Panc1 (cell line): Measurements from ENCODE around the gene GMDS. TPM values are rescaled to one million over a fixed set of nuclear protein-coding genes. Genes with fewer than 3 reads are reported as not detected.

Source experiments
- ATAC-seq: fragments of 200-7000 bp; cut with Tn5 transposase; 2 replicates; pipeline ENCODE4 v1.9.1; 2020; ENCODE audit warnings: mild to moderate bottlenecking, moderate library complexity
- BruUV-seq: library from RNA; stranded (reverse); fragments of 400-500 nt; replicated peaks from 2 replicates; lab custom pipeline; 2021; lab: Mats Ljungman, UMichigan
- CTCF ChIA-PET: fragments of 300-600 bp; sonication (Branson Sonifier 250); formaldehyde crosslinking; loops from one replicate; lab custom pipeline; 2022; ENCODE audit warnings: antibody characterized with exemption; lab: Charles Lee
- POLR2A ChIA-PET: fragments of 300-600 bp; sonication (Branson Sonifier 250); formaldehyde crosslinking; loops from one replicate; lab custom pipeline; 2022; ENCODE audit warnings: antibody characterized with exemption; lab: Charles Lee
- DNase-seq: peaks from one replicate; pipeline ENCODE4 v3.0.0-alpha.2; 2010; ENCODE audit warnings: low read depth, low spot score
- H3K27ac ChIP-seq: 2 replicates; pipeline ENCODE4 v1.5.1; 2011; ENCODE audit warnings: mild to moderate bottlenecking, low read length, inconsistent platforms
- H3K27me3 ChIP-seq: fragments of 200-500 bp; sonication (Bioruptor generic); 2 replicates; pipeline ENCODE4 v1.6.0; 2014; ENCODE audit warnings: low read length, inconsistent platforms; ENCODE audit not compliant: control insufficient read depth, insufficient read depth
- H3K36me3 ChIP-seq: fragments of 200-500 bp; sonication (Bioruptor generic); 2 replicates; pipeline ENCODE4 v1.5.1; 2014; ENCODE audit warnings: inconsistent platforms, mild to moderate bottlenecking, low read length, moderate library complexity; ENCODE audit not compliant: control insufficient read depth, insufficient read depth
- H3K4me1 ChIP-seq: 2 replicates; pipeline ENCODE4 v1.5.1; 2011; ENCODE audit warnings: inconsistent platforms, mild to moderate bottlenecking, low read length, moderate library complexity; ENCODE audit not compliant: control insufficient read depth, insufficient read depth
- H3K4me3 ChIP-seq, 2 experiments: 2 replicates each; pipeline ENCODE4 v1.5.1; 2011 to 2012; ENCODE audit warnings: low read depth in 2 of 2, low read length in 2 of 2, mild to moderate bottlenecking in 2 of 2, inconsistent platforms in 1 of 2, moderate library complexity in 1 of 2
- H3K9me3 ChIP-seq: fragments of 200-500 bp; sonication (Bioruptor generic); 2 replicates; pipeline ENCODE4 v1.5.1; 2014; ENCODE audit warnings: low read depth, mild to moderate bottlenecking, inconsistent platforms, low read length, moderate library complexity; ENCODE audit not compliant: control insufficient read depth, insufficient read depth
- POLR2AphosphoS5 ChIP-seq: IDR thresholded peaks from 2 replicates; pipeline ENCODE4 v1.6.1; 2012; ENCODE audit warnings: mild to moderate bottlenecking, low read depth, low read length, moderate library complexity
- SIN3A ChIP-seq: IDR thresholded peaks from 2 replicates; pipeline ENCODE4 v1.6.1; 2012; ENCODE audit warnings: low read depth, mild to moderate bottlenecking, low read length, moderate library complexity, borderline replicate concordance; ENCODE audit not compliant: insufficient read depth
- TCF7L2 ChIP-seq: IDR thresholded peaks from 2 replicates; pipeline ENCODE4 v1.6.1; 2011; ENCODE audit warnings: mild to moderate bottlenecking, low read depth, low read length, inconsistent platforms
- in situ Hi-C: cut with HindIII; loops from 2 replicates; pipeline ENCODE4 v1.10.0; 2016; ENCODE audit warnings: low sequenced_read_pairs, low pct_unique_long_range_greater_than_20kb
- intact Hi-C: fragments of 100-400 bp; cut with micrococcal nuclease; formaldehyde crosslinking; loops from one replicate; pipeline ENCODE4 v1.10.0; 2022; ENCODE audit not compliant: unreplicated experiment
- total RNA-seq: library from RNA; stranded (reverse); gene quantifications from one replicate; pipeline ENCODE4 v1.2.1, GENCODE V29; 2021; ENCODE audit not compliant: unreplicated experiment
- TF ChIP-seq, protein P1 (sequence below): fragments of 450-650 bp; IDR thresholded peaks from 2 replicates; pipeline ENCODE4 v1.5.1; 2017; ENCODE audit warnings: mild to moderate bottlenecking
- TF ChIP-seq, protein P2 (sequence below), 2 experiments: IDR thresholded peaks; 2 replicates each; pipeline ENCODE4 v1.6.1; 2011 to 2012; ENCODE audit warnings: low read depth in 2 of 2, control low read depth in 1 of 2, low read length in 1 of 2, mild to moderate bottlenecking in 1 of 2, moderate library complexity in 1 of 2; ENCODE audit not compliant: insufficient read depth in 1 of 2

GMDS gene
- total RNA-seq, 1 experiment from 2014 or later, result 9.8 TPM

DNA sequence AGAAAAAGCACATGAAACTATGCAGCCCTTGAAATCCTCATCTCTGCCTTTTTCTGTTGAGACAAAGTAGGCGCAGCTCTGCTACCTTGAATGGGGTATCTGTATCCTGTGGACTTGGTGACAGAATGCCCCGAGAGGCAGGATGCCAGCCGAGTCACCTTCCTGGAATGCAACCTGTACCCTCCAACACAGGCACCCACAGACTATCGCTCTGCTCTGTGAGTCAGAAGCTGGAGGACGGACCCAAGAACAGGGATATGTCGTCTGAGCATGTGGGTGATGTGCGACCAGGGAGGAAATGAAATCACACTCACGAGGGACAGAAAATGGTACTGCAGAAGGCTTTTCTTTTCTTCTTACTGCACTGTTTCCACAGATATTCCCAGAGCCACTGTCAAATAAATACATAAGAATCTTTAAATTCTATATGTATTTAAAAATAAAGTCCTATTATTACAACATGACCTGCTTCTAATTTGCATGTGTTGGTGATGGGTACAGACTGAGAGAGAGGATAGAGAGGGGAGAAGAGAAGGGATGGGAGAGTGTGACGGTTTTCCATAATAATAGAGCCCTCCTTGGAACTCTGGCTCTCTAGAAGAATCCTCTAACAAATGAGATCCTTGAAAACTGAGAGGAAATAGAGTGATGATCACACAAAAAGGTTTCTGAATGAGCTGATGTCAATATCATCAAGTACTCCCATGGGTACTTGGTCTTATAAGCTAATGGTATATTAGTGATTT is 327.6 kb downstream of the GMDS start:
- H3K9me3 ChIP-seq, result no peaks in the 10 kb centered on the region
- H3K27ac ChIP-seq, result no peak overlapping the region
- no peaks in the 10 kb centered on the region for H3K4me1 ChIP-seq
- in situ Hi-C loops, result no loop called here
- no TSS peak for BruUV-seq
- intact Hi-C loops, result no loop called here
- H3K27me3 ChIP-seq, result no peaks in the 10 kb centered on the region
- H3K4me3 ChIP-seq, result no peak overlapping the region
- ATAC-seq (peak; percentile 87), DNase-seq (peak; percentile 35)
- ChIA-PET CTCF (no interaction called here), POLR2A (no interaction called here)
- H3K36me3 ChIP-seq, result no peaks in the 10 kb centered on the region
- no peak for TF ChIP-seq TCF7L2
- TF ChIP-seq, protein P1, sequence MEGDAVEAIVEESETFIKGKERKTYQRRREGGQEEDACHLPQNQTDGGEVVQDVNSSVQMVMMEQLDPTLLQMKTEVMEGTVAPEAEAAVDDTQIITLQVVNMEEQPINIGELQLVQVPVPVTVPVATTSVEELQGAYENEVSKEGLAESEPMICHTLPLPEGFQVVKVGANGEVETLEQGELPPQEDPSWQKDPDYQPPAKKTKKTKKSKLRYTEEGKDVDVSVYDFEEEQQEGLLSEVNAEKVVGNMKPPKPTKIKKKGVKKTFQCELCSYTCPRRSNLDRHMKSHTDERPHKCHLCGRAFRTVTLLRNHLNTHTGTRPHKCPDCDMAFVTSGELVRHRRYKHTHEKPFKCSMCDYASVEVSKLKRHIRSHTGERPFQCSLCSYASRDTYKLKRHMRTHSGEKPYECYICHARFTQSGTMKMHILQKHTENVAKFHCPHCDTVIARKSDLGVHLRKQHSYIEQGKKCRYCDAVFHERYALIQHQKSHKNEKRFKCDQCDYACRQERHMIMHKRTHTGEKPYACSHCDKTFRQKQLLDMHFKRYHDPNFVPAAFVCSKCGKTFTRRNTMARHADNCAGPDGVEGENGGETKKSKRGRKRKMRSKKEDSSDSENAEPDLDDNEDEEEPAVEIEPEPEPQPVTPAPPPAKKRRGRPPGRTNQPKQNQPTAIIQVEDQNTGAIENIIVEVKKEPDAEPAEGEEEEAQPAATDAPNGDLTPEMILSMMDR, result no peak
- no peak for TF ChIP-seq POLR2AphosphoS5
- TF ChIP-seq, protein P2, sequence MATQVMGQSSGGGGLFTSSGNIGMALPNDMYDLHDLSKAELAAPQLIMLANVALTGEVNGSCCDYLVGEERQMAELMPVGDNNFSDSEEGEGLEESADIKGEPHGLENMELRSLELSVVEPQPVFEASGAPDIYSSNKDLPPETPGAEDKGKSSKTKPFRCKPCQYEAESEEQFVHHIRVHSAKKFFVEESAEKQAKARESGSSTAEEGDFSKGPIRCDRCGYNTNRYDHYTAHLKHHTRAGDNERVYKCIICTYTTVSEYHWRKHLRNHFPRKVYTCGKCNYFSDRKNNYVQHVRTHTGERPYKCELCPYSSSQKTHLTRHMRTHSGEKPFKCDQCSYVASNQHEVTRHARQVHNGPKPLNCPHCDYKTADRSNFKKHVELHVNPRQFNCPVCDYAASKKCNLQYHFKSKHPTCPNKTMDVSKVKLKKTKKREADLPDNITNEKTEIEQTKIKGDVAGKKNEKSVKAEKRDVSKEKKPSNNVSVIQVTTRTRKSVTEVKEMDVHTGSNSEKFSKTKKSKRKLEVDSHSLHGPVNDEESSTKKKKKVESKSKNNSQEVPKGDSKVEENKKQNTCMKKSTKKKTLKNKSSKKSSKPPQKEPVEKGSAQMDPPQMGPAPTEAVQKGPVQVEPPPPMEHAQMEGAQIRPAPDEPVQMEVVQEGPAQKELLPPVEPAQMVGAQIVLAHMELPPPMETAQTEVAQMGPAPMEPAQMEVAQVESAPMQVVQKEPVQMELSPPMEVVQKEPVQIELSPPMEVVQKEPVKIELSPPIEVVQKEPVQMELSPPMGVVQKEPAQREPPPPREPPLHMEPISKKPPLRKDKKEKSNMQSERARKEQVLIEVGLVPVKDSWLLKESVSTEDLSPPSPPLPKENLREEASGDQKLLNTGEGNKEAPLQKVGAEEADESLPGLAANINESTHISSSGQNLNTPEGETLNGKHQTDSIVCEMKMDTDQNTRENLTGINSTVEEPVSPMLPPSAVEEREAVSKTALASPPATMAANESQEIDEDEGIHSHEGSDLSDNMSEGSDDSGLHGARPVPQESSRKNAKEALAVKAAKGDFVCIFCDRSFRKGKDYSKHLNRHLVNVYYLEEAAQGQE (IDR thresholded peaks at IDR 0.05; ENCODE audit: insufficient read depth in 1 of 2, low read depth in 2 of 2, low read length in 1 of 2), result no peak
- TF ChIP-seq SIN3A, result no peak

DNA sequence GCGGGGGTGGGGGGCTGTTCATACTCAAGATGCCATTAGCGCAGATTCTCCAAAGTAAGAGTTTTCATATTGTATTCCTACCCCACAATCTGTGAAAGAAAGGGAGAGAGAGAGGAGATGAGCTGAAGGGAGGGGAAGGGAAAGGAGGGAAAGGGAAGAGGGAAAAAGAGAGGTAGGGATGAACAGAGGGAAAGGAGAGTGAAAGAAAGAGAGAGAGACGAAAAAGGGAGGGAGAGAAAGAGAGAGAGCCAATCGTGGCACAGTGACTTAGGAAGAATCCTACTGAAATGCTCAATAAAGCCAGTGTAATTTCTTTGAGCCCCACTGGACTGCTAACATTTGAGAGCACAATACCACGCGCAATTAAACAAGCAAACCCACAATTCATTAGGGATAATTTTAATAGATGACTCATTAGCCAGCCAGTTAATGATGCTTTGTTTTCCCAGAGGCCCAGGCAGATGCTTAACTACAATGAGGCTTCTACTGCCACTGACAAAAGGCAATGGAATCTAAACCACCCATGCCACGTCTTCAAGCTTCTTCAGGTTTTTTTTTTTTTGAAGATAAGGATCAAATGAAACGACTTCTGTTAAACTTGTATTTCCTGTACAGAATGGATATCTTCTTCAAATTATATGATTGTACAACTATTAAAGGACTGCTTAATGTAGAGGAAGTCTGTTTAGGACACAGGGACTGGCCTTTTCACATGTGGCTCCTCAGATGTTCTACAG is 328.9 kb downstream of the GMDS start:
- CTCF ChIA-PET, result no interaction called here
- H3K4me1 ChIP-seq, result no peaks in the 10 kb centered on the region
- no peaks in the 10 kb centered on the region for H3K36me3 ChIP-seq
- no peak overlapping the region for H3K27ac ChIP-seq
- no peak overlapping the region for H3K4me3 ChIP-seq
- H3K27me3 ChIP-seq, result no peaks in the 10 kb centered on the region
- no peak for TF ChIP-seq SIN3A
- TF ChIP-seq, protein P1, result no peak
- TF ChIP-seq TCF7L2, result no peak
- TF ChIP-seq, protein P2 (IDR thresholded peaks at IDR 0.05; ENCODE audit: insufficient read depth in 1 of 2, low read depth in 2 of 2, low read length in 1 of 2), result no peak
- no peak for TF ChIP-seq POLR2AphosphoS5
- BruUV-seq, result no TSS peak
- POLR2A ChIA-PET, result no interaction called here
- in situ Hi-C loops (no loop called here), intact Hi-C loops (no loop called here)
- DNase-seq, result no peak
- ATAC-seq, result no peak
- no peaks in the 10 kb centered on the region for H3K9me3 ChIP-seq
